ENCODE results near the gene ARMC2.
A peak's percentile ranks its signal among the peaks of the same experiment; 100 is the strongest.

The ARMC2 gene

GRCh38 chr6:108988296-108988695, 140.1 kb downstream of the ARMC2 start:
- no peak for DNase-seq (ENCODE audit: low spot score)

- DNase-seq (ENCODE audit: low spot score): no peak
These were observed 140.5 kb downstream of the ARMC2 start for GRCh38 chr6:108988765-108989164.

- DNase-seq (ENCODE audit: low spot score): no peak
These were observed 141.5 kb downstream of the ARMC2 start for GRCh38 chr6:108989700-108990099.

GRCh38 chr6:108993876-108994275, 145.7 kb downstream of the ARMC2 start:
- DNase-seq (ENCODE audit: low spot score): no peak

GRCh38 chr6:108995296-108995695, 147.1 kb downstream of the ARMC2 start:
- DNase-seq (ENCODE audit: low spot score): no peak

GRCh38 chr6:108996208-108996607, 148.0 kb downstream of the ARMC2 start:
- DNase-seq (ENCODE audit: low spot score): no peak

GRCh38 chr6:108998485-108998884, 150.3 kb downstream of the ARMC2 start:
- DNase-seq (ENCODE audit: low spot score): no peak

GRCh38 chr6:108999428-108999827, 151.2 kb downstream of the ARMC2 start:
- no peak for DNase-seq (ENCODE audit: low spot score)

GRCh38 chr6:109000289-109000688, 152.1 kb downstream of the ARMC2 start:
- DNase-seq (ENCODE audit: low spot score): no peak

GRCh38 chr6:109001291-109001894, 153.2 kb downstream of the ARMC2 start:
- no peak for DNase-seq (ENCODE audit: low spot score)

- no peak for DNase-seq (ENCODE audit: low spot score)
These were observed 154.0 kb downstream of the ARMC2 start for GRCh38 chr6:109002051-109002697.

GRCh38 chr6:109002882-109003281, 154.7 kb downstream of the ARMC2 start:
- no peak for DNase-seq (ENCODE audit: low spot score)

GRCh38 chr6:109006818-109007217, 158.6 kb downstream of the ARMC2 start:
- DNase-seq (ENCODE audit: low spot score): peak; percentile 25

GRCh38 chr6:109007521-109007920, 159.3 kb downstream of the ARMC2 start:
- no peak for DNase-seq (ENCODE audit: low spot score)

- no peak for DNase-seq (ENCODE audit: low spot score)
These were observed 159.8 kb downstream of the ARMC2 start for GRCh38 chr6:109008054-109008453.

- peak; percentile 72 for DNase-seq (ENCODE audit: low spot score)
These were observed 160.5 kb downstream of the ARMC2 start for GRCh38 chr6:109008537-109009235.

GRCh38 chr6:109009236-109009961, 161.2 kb downstream of the ARMC2 start:
- peak; percentile 92 for DNase-seq (ENCODE audit: low spot score)

- DNase-seq (ENCODE audit: low spot score): no peak
These were observed 161.9 kb downstream of the ARMC2 start for GRCh38 chr6:109009962-109010704.

GRCh38 chr6:109010705-109011102, 162.5 kb downstream of the ARMC2 start:
- no peak for DNase-seq (ENCODE audit: low spot score)

GRCh38 chr6:109013656-109014305, 165.6 kb downstream of the ARMC2 start:
- no peak for DNase-seq (ENCODE audit: low spot score)

- no peak for DNase-seq (ENCODE audit: low spot score)
These were observed 166.4 kb downstream of the ARMC2 start for GRCh38 chr6:109014606-109015005.

All from hematopoietic multipotent progenitor cell treated with erythropoietin and hydrocortisone succinate and interleukin-3 and kit ligand, for 17 days (in vitro differentiated cells).